ENCODE measurements around the gene ABCC6. TPM values are rescaled to one million over a fixed set of nuclear protein-coding genes. Genes with fewer than 3 reads are reported as not detected.

The ABCC6 gene
- total and polyA plus RNA-seq, 2 of the 4 experiments (the other 2 are of a cell fraction) = 0.36 to 1.3 TPM

DNA sequence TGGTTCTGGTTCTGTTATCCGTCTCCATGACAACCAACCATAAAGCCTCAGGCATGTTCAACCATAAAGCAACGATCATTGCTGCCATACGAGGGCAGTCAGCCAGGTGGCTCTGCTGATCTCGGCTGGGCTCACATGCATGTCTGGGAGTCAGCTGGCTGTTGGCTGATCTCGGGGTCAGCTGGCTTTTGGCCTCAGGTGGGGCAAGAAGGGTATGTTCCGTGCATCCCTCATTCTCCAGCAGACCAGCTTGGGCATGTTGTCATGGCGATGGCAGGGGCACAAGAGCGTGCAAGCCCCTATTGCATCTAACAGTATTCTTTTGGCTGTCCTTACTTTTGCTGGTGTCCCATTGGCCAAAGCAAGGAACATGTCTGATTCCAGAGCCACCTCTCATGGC, 86.2 kb downstream of the ABCC6 start:
- TF ChIP-seq POLR2A (IDR thresholded peaks at IDR 0.05; ENCODE audit: low read depth, low read length) = no peak
- TF ChIP-seq MAFK (IDR thresholded peaks at IDR 0.05; ENCODE audit: low read depth, low read length) = no peak
- no peak for TF ChIP-seq RCOR1 (IDR thresholded peaks at IDR 0.05; ENCODE audit: insufficient replicate concordance, low read length)
- TF ChIP-seq CTCF (conservative IDR thresholded peaks at IDR 0.05; ENCODE audit: low read depth, low read length) = no peak
- TF ChIP-seq CEBPB (IDR thresholded peaks at IDR 0.05; ENCODE audit: low read depth, low read length) = no peak
- Histone ChIP-seq H3K56ac (ENCODE audit: extremely low read depth, insufficient read depth, low read length) (no peak overlapping the region), H3K23ac (ENCODE audit: low read depth, low read length) (no peak overlapping the region), H2BK15ac (ENCODE audit: low read depth, low read length) (no peak overlapping the region), H3K4ac (ENCODE audit: low read depth, low read length) (no peak overlapping the region), H2BK5ac (ENCODE audit: low read depth, low read length, poor library complexity, severe bottlenecking) (no peak overlapping the region), H3K18ac (ENCODE audit: low read depth, low read length) (no peak overlapping the region), H3K9me3 (ENCODE audit: control insufficient read depth, insufficient read depth, low read length) (no peaks in the 10 kb centered on the region), H3K4me3 (ENCODE audit: insufficient read depth, low read depth, low read length) (no peak overlapping the region), H4K91ac (ENCODE audit: insufficient read depth, low read depth, low read length) (no peak overlapping the region), H3K4me1 (ENCODE audit: control insufficient read depth, insufficient read depth, low read length) (0 out of 2 replicates have a peak, but pooled peaks cover 2% of the 10 kb centered on the region), H4K8ac (ENCODE audit: low read depth in 2 of 2, low read length in 2 of 2) (no peak overlapping the region), H3K9me1 (ENCODE audit: insufficient read depth, low read length) (no peaks in the 10 kb centered on the region; the same call in 1 of the 2 replicates), H2AK5ac (ENCODE audit: low read depth, low read length) (no peak overlapping the region), H3K9ac (ENCODE audit: low read depth, low read length) (no peak overlapping the region), H4K5ac (ENCODE audit: low read depth, low read length) (no peak overlapping the region), H2BK120ac (ENCODE audit: low read depth, low read length) (no peak overlapping the region), H2AK9ac (replicated peaks; ENCODE audit: low read depth, low read length, poor library complexity) (no peak overlapping the region), H3K14ac (replicated peaks; ENCODE audit: low read depth, low read length) (no peak overlapping the region), H3K4me2 (ENCODE audit: low read depth, low read length) (no peak overlapping the region), H3K79me1 (ENCODE audit: low read depth in 1 of 2, low read length in 2 of 2) (peaks cover 17 to 30% of the 10 kb centered on the region in 2 experiments), H3K36me3 (ENCODE audit: control insufficient read depth, insufficient read depth, low read length) (peaks cover 91% of the 10 kb centered on the region), H3K27ac (ENCODE audit: insufficient read depth, low read length) (no peak overlapping the region), H3K27me3 (ENCODE audit: control insufficient read depth, insufficient read depth, low read length) (no peaks in the 10 kb centered on the region), H2BK20ac (ENCODE audit: low read depth, low read length) (no peak overlapping the region), H4K20me1 (ENCODE audit: insufficient read depth, low read length) (peaks cover 8% of the 10 kb centered on the region), H2AFZ (replicated peaks; ENCODE audit: low read length, poor library complexity) (no peak overlapping the region)
- dilution Hi-C loops (cut with HindIII; ENCODE audit: low sequenced_read_pairs, unreplicated experiment) = no loop called here
- ChIA-PET POLR2A (ENCODE audit: unreplicated experiment) (no interaction called here), CTCF (no interaction called here)
- 100% methylated on average over 3 of the region's 8 CpGs; no CpG with 5 or more reads in 1 of the 2 experiments for WGBS, 2 experiments (ENCODE audit: extremely low coverage in 2 of 2, insufficient read length in 1 of 2)
- in situ Hi-C loops (cut with MboI; ENCODE audit: low sequenced_read_pairs) = no loop called here
- no TSS peak for BruUV-seq (replicated peaks)
- ATAC-seq (ENCODE audit: low read depth) (no peak), DNase-seq (no peak)
- intact Hi-C loops (cut with micrococcal nuclease) = no loop called here

All from IMR-90 (cell line).